NOMO-1 (cell line): Measurements from ENCODE around the gene WSCD2.

ENCODE experiments used
- DNase-seq, 2 experiments: peaks; one replicate each; lab custom pipeline; 2025; ENCODE audit not compliant: unreplicated experiment in 2 of 2; lab: John Stamatoyannopoulos, UW

Gene WSCD2

GRCh38 chr12:108231109-108231905 is 102.2 kb downstream of the WSCD2 start:
- no peak for DNase-seq

GRCh38 chr12:108231909-108232434 is 102.9 kb downstream of the WSCD2 start:
- DNase-seq = no peak

DNA sequence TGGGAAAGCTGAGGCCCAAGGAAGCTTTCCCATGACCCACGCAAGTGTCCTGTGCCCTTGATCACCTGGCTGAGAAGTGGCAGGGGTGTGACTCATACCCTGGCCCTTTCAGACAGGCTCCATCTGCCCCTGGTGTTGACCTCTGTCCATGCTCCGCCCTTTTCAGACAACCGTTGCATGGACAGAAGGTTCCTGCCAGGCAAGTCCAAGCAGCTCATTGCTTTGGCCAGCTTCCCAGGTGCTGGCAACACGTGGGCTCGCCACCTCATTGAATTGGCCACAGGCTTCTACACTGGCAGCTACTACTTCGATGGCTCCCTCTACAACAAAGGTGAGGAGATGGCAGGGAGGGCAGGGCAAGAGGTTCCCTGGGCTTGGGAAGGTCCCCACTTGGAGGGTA is 103.5 kb downstream of the WSCD2 start:
- no peak for DNase-seq

DNA sequence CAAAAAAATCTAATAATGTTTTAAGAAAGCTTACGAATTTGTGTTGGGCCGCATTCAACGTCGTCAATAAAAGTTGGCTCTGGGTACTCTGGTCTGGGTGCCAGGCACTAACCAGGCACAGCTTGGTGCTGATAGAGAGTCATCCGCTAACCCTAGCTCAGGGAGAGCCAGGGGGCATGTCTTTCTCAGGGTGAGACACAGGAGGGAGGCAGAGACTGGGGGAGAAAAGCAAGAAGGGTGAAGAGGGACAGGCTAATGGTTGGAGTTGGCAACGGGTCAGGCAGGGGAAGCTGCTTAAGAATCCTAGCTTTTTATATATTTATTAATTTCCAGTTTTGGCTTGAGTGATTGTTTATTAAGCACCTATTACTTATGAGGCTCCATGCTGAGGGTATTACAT is 105.1 kb downstream of the WSCD2 start:
- no peak for DNase-seq

DNA sequence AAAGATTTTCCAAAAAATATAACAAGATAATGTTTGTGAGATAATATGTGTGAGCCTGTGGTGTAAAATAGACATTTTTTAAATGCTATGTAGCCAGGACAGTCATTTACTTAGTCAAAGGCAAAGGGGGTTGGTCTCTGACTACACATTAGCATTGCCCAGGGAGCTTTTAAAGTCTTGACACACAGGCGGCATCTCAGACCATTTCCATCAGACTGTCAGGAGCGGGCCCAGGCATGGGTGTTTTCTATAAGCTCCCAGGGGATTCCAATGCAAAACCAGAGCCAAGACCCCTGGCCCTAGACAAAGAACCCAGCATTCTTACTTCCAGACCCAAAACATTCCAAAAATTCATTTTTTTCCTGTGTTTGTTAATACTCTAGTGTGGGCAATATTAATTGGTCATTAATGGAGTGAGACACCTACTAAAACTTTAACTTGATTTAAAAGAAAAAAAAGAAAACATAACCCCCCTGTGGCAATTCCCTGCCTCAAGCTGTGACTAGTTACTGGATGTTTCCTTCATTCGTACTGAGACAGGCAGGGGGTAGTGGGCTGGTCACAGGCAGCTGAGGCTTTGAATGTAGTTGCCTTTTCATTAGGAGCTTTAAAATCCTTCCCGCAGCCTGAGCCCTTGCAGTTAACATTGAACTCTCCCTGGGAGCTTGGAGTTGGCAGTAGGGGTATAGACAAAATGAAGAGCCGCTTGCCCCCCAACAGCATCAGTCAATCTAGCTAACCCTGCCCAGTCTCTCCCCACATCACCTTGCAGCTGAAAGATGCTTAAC is 106.3 kb downstream of the WSCD2 start:
- DNase-seq = no peak

DNA sequence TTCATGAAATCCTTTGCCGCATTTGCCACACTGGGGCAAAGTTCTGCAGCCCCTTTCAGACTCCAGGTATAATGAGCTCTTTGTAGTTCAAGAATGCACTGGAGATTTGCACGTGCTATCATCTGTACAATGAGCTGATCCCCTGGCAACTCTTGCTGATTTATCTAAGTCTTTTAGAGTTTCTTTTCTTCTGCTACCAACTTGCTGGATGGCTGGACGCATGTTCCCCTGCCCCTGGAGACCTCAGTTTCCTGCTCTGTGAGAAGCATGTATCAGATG is 106.8 kb downstream of the WSCD2 start:
- no peak for DNase-seq

DNA sequence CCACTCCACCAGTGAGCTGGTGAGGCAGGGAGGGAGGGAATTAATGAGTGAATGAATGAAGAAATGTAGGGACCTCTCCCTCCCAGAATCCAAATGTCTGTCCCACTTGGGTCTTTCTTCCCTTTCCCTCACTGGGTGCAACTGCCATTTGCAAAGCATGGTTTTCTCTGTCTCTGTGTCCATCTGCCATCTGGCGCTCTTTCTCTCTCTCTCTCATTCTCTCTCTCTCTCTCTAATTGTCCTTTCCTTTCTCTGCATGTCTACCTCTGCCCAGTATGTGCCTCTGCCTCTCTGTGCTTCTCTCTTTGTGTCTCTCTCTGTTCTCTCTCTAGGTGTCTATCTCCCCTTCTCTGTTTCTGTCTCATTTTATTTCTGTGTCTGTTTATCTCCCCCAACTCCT is 107.3 kb downstream of the WSCD2 start:
- DNase-seq = no peak

DNA sequence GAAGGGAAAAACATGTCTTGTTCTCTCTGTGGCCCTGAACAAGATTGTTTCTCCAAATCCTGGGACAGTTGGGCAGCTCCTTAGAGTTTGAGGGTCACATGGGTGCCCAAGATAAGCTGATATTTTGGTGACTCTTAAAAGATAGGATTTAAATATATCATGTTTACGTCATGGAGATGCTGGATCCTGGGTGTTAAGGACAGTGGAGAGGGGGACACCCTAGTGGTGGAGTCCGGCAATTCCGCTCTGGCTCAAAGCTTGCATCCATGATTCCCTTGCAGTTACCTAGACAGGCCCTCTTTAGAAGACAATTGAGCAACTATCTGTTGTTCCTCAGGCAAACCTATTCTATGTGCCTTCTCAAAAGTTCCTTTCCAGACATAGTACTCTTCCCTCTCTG is 108.2 kb downstream of the WSCD2 start:
- no peak for DNase-seq

GRCh38 chr12:108238474-108238873 is 109.4 kb downstream of the WSCD2 start:
- no peak for DNase-seq

DNA sequence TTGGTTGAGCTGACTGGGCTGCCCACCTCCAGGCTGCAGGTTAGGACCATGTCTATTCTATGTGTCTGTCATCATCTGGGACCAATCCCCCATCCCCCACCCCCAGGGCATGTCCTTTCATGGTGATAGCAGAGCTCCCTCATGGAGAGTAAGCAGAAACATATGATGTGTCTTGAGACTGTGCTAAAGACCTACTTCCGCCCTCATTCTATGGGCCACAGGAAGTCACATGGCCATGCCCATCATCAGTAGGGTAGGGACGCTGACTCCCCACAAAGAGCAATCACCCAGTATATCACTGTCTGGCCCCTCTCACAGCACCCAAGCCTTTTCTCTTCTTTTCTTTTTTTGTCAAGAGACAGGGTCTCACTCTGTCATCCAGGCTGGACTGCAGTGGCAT is 110.3 kb downstream of the WSCD2 start:
- no peak for DNase-seq

GRCh38 chr12:108240027-108240785 is 111.1 kb downstream of the WSCD2 start:
- no peak for DNase-seq

DNA sequence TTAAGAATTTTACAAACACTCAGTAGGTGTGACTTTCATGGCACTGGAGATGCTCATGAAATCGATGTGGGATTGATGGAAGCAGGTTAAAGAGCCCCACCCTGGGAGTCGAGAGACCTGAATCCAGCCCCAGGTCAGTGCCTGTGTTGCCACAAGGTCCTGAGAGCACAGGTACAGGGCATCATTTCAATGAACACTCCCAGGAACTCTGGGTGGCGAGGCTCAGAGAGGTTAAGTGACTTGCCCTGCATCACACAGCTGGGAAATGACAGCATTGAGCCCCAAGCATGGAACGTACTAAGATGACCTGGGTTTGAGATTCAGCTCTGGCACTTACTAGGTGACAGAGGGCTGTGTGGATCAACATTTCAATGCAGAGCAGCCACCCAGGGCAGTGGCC is 111.8 kb downstream of the WSCD2 start:
- DNase-seq = no peak

DNA sequence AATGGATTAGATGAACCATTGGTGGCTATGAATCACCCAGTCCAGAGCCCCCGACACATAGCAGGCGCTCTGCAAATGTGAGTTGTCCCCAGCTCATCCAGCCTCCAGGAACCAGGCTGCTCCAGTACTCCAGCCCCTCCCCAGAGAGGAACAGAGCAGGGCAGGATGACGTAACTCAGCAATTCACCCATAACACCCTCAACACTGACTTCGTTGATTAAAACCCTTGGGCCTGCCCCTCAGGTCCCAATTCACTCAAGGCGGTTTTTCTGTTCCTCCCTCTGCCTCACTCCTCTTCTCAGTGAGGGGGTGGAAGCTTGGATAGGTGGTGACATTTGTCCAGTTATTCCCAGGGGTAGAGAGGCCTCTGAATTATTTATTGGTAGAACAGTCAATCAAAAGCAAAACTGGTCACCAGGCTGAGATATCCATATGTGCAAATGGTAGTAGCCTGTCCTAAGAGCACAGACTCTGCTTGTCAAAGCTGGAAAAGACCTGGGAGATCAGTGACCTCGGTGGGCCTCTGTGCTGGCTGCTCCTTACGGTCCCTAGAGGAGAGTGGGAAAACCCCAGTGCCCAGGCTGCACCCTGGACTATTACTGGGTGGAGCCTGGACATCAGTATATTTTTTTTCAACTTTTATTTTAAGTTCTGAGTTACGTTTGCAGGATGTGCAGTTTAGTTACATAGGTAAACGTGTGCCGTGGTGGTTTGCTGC is 113.1 kb downstream of the WSCD2 start:
- DNase-seq = no peak

DNA sequence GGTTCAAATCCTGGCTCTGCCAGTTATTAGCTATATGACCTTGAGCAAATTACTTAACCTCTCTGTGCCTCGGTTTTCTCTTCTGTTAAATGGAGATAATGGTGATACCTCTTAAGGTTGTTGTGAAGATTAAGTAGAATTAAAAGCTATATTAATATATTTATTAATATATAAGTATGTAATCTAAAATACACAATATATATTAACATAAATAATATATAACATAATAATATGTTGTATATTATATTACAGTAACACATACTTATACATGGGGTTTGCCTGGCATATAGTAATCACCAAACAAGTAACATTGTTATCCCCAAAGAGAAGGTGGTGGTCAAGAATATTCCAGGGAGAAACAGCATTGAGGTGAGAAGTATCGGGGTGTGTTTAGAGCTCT is 118.0 kb downstream of the WSCD2 start:
- no peak for DNase-seq

- no peak for DNase-seq
Measured at GRCh38 chr12:108248011-108248410, 118.9 kb downstream of the WSCD2 start.

- DNase-seq = no peak
Measured at GRCh38 chr12:108252523-108252922, 123.4 kb downstream of the WSCD2 start.

- no peak for DNase-seq
Measured at GRCh38 chr12:108253540-108253939, 124.5 kb downstream of the WSCD2 start.

DNA sequence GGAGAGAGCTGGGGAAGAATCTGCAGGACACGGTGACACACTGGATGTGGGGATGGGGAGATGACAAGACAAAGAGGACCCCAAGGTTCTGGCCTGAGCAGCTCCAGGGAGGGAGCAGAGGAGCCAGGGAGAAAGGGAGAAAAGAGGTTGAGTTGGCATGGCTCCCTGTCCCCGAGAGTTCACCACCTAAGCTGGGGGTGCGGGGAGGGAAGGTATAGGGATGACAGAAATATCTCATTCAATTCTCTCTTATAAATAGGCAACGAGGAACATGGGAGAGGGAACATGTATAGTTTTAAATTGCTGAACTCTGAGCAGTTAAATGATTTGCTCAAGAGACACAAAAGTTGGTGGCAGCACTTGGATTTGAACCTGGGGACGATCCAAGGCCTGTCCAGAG is 124.9 kb downstream of the WSCD2 start:
- no peak for DNase-seq

DNA sequence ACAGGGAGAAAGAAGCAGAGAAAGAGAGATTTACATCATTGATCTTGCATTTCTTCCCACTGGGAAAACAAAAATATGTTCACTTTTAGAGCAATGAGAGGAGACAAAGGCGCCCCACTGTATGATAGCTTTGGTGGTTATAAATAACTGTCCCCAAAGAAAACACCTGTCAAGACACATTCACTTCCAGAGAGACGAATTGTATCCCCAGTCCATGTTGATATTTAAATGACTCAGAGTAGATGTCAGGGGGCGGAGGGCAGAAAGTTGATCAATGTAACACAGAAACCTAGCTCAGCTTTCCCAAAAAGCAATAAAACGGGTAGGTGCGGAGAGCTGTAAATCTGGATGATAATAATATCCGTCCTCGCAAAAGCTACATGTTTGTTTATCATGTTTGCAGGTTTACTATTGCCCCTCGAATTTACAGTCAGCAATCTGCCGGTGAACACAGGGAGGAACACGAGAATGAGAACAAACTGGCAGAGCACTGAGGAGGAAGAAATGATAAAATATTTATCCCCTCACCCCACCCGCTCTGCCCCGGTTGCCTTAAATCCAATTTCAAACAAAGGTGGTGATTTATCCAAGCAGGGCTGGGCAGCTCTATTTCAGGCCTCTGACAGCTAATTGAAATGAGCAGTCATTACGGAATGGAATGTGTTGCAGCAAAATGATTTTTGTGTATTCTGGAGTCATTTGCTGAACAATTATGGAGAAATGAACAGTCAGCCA is 125.6 kb downstream of the WSCD2 start:
- no peak for DNase-seq

DNA sequence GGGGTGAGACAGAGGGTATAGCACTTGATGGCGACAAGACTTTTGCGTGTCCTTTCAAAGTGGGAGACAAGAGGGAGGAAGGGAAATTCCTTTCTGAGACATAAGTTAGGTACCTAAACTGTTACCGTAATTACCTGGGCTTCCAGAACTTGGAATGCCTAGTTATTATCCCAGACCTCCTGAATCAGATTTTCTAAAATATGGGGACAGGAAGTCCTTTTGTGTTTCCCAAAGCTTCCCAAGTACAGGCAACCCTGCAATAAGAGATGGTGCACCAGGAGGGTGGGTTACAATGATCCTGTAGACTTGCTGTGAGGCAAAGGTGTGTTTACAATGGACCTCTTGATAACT is 126.1 kb downstream of the WSCD2 start:
- no peak for DNase-seq
